ENCODE measurements around the gene UBA7. TPM values are rescaled to one million over a fixed set of nuclear protein-coding genes. Genes with fewer than 3 reads are reported as not detected.
"Not testable (repeated sequence)": the region's sequence is repeated elsewhere in the genome, so short reads cannot be mapped to it uniquely, and the experiment has no call there.

UBA7 gene
- total RNA-seq, 2 donors from 2014 or later, result 1.0 to 3.4 TPM

GRCh38 chr3:49781415-49782199 lies 32.1 kb downstream of the UBA7 start:
- WGBS, 2 experiments (ENCODE audit: insufficient coverage in 1 of 2, insufficient read length in 1 of 2), result 90 to 92% methylated on average over 3 to 4 of the region's 5 CpGs
- Histone ChIP-seq H3K27ac (ENCODE audit: low read depth, low read length) (no peak overlapping the region), H3K9ac (ENCODE audit: extremely low read depth, low read length, poor library complexity, severe bottlenecking) (no peak overlapping the region), H3K4me3 (ENCODE audit: low read length) (no peak overlapping the region), H3K27me3 (ENCODE audit: control insufficient read depth, insufficient read depth, low read length, poor library complexity, severe bottlenecking) (no peaks in the 10 kb centered on the region), H3K4me1 (ENCODE audit: control insufficient read depth, insufficient read depth, low read length) (no peaks in the 10 kb centered on the region), H3K36me3 (ENCODE audit: control insufficient read depth, insufficient read depth, low read length) (peaks cover 46% of the 10 kb centered on the region), H3K9me3 (ENCODE audit: control insufficient read depth, low read length) (no peaks in the 10 kb centered on the region)
- Mint-ChIP-seq H3K9me3 (no peaks in the 10 kb centered on the region), H3K27ac (peak overlapping the region; percentile 5), H3K36me3 (ENCODE audit: low read depth) (peaks cover 41% of the 10 kb centered on the region), H3K4me3 (no peak overlapping the region), H3K4me1 (peaks cover 7% of the 10 kb centered on the region), H3K27me3 (ENCODE audit: insufficient read depth) (no peaks in the 10 kb centered on the region)
- TF ChIP-seq, protein P1, sequence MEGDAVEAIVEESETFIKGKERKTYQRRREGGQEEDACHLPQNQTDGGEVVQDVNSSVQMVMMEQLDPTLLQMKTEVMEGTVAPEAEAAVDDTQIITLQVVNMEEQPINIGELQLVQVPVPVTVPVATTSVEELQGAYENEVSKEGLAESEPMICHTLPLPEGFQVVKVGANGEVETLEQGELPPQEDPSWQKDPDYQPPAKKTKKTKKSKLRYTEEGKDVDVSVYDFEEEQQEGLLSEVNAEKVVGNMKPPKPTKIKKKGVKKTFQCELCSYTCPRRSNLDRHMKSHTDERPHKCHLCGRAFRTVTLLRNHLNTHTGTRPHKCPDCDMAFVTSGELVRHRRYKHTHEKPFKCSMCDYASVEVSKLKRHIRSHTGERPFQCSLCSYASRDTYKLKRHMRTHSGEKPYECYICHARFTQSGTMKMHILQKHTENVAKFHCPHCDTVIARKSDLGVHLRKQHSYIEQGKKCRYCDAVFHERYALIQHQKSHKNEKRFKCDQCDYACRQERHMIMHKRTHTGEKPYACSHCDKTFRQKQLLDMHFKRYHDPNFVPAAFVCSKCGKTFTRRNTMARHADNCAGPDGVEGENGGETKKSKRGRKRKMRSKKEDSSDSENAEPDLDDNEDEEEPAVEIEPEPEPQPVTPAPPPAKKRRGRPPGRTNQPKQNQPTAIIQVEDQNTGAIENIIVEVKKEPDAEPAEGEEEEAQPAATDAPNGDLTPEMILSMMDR (conservative IDR thresholded peaks at IDR 0.05), result no peak
- DNase-seq, result no peak

- H3K27ac Mint-ChIP-seq, result peak overlapping the region; percentile 5
- H3K27me3 Mint-ChIP-seq (ENCODE audit: insufficient read depth); H3K4me3 ChIP-seq (ENCODE audit: low read length); H3K9me3 ChIP-seq (ENCODE audit: control insufficient read depth, low read length); H3K4me3 Mint-ChIP-seq; H3K4me1 ChIP-seq (ENCODE audit: control insufficient read depth, insufficient read depth, low read length); DNase-seq; H3K4me1 Mint-ChIP-seq; H3K27ac ChIP-seq (ENCODE audit: low read depth, low read length); H3K9me3 Mint-ChIP-seq; H3K27me3 ChIP-seq (ENCODE audit: control insufficient read depth, insufficient read depth, low read length, poor library complexity, severe bottlenecking); H3K9ac ChIP-seq (ENCODE audit: extremely low read depth, low read length, poor library complexity, severe bottlenecking): not testable (repeated sequence)
- peaks cover 45% of the 10 kb centered on the region for H3K36me3 Mint-ChIP-seq (ENCODE audit: low read depth)
- H3K36me3 ChIP-seq (ENCODE audit: control insufficient read depth, insufficient read depth, low read length), result peaks cover 50% of the 10 kb centered on the region
- 76 to 92% methylated on average over 5 to 9 of the region's 9 CpGs for WGBS, 2 experiments (ENCODE audit: insufficient coverage in 1 of 2, insufficient read length in 1 of 2)
Measured at GRCh38 chr3:49780975-49781365, 32.8 kb downstream of the UBA7 start.

- H3K4me3 ChIP-seq (ENCODE audit: low read length), result no peak overlapping the region
- no peak overlapping the region for H3K27ac ChIP-seq (ENCODE audit: low read depth, low read length)
- no peak overlapping the region for H3K9ac ChIP-seq (ENCODE audit: extremely low read depth, low read length, poor library complexity, severe bottlenecking)
- no peaks in the 10 kb centered on the region for H3K9me3 ChIP-seq (ENCODE audit: control insufficient read depth, low read length)
- Mint-ChIP-seq H3K4me3 (no peak overlapping the region), H3K4me1 (peaks cover 3% of the 10 kb centered on the region), H3K36me3 (ENCODE audit: low read depth) (peaks cover 43% of the 10 kb centered on the region), H3K9me3 (no peaks in the 10 kb centered on the region), H3K27ac (no peak overlapping the region), H3K27me3 (ENCODE audit: insufficient read depth) (no peaks in the 10 kb centered on the region)
- H3K27me3 ChIP-seq (ENCODE audit: control insufficient read depth, insufficient read depth, low read length, poor library complexity, severe bottlenecking), result no peaks in the 10 kb centered on the region
- no peaks in the 10 kb centered on the region for H3K4me1 ChIP-seq (ENCODE audit: control insufficient read depth, insufficient read depth, low read length)
- TF ChIP-seq, protein P1 (conservative IDR thresholded peaks at IDR 0.05), result no peak
- H3K36me3 ChIP-seq (ENCODE audit: control insufficient read depth, insufficient read depth, low read length), result peaks cover 56% of the 10 kb centered on the region
- no peak for DNase-seq
- 92 to 100% methylated on average over 2 to 3 of the region's 4 CpGs for WGBS, 2 experiments (ENCODE audit: insufficient coverage in 1 of 2, insufficient read length in 1 of 2)
Measured at GRCh38 chr3:49780080-49780974, 33.4 kb downstream of the UBA7 start.

All from endodermal cell (in vitro differentiated cells).